ENCODE measurements around the gene ME3.
"Not testable (repeated sequence)": the region's sequence is repeated elsewhere in the genome, so short reads cannot be mapped to it uniquely, and the experiment has no call there.

The ME3 gene

GRCh38 chr11:86660736-86661135 is 11.7 kb downstream of the ME3 start:
- no peak for DNase-seq

- no peak for DNase-seq
Measured at GRCh38 chr11:86660088-86660487, 12.3 kb downstream of the ME3 start.

- no peak for DNase-seq
Measured at GRCh38 chr11:86658534-86658933, 13.9 kb downstream of the ME3 start.

GRCh38 chr11:86645212-86645611 is 27.2 kb downstream of the ME3 start:
- not testable (repeated sequence) for DNase-seq

- DNase-seq, result no peak
Measured at GRCh38 chr11:86644291-86644690, 28.1 kb downstream of the ME3 start.

- no peak for DNase-seq
Measured at GRCh38 chr11:86641537-86642261, 30.7 kb downstream of the ME3 start.

GRCh38 chr11:86639137-86639536 is 33.3 kb downstream of the ME3 start:
- DNase-seq, result no peak

- no peak for DNase-seq
Measured at GRCh38 chr11:86638673-86639072, 33.7 kb downstream of the ME3 start.

GRCh38 chr11:86637988-86638387 is 34.4 kb downstream of the ME3 start:
- DNase-seq, result peak; percentile 14 to 51

GRCh38 chr11:86636275-86636674 is 36.1 kb downstream of the ME3 start:
- DNase-seq, result no peak

- peak; percentile 75 to 83 for DNase-seq
Measured at GRCh38 chr11:86632499-86633269, 39.7 kb downstream of the ME3 start.

- DNase-seq, result no peak
Measured at GRCh38 chr11:86630229-86630981, 42.0 kb downstream of the ME3 start.

- DNase-seq, result no peak
Measured at GRCh38 chr11:86629045-86629706, 43.2 kb downstream of the ME3 start.

- DNase-seq, result no peak
Measured at GRCh38 chr11:86627776-86628455, 44.5 kb downstream of the ME3 start.

- peak in 1 of 2 experiments; percentile 5 for DNase-seq
Measured at GRCh38 chr11:86625981-86626380, 46.4 kb downstream of the ME3 start.

- DNase-seq, result no peak
Measured at GRCh38 chr11:86625544-86625943, 46.9 kb downstream of the ME3 start.

- DNase-seq, result no peak
Measured at GRCh38 chr11:86624366-86624765, 48.0 kb downstream of the ME3 start.

- DNase-seq, result no peak
Measured at GRCh38 chr11:86623736-86624135, 48.7 kb downstream of the ME3 start.

- no peak for DNase-seq
Measured at GRCh38 chr11:86623041-86623621, 49.3 kb downstream of the ME3 start.

GRCh38 chr11:86621854-86622253 is 50.6 kb downstream of the ME3 start:
- no peak for DNase-seq

- DNase-seq, result no peak
Measured at GRCh38 chr11:86620891-86621521, 51.4 kb downstream of the ME3 start.

- not testable (repeated sequence) for DNase-seq
Measured at GRCh38 chr11:86619428-86619827, 53.0 kb downstream of the ME3 start.
